ENCODE data around the gene CPA4.
A peak's percentile ranks its signal among the peaks of the same experiment; 100 is the strongest.

CPA4 gene

GRCh38 chr7:130362251-130362816 lies 69.4 kb downstream of the CPA4 start:
- no peak overlapping the region for H3K9ac ChIP-seq (ENCODE audit: low read depth, low read length)
- no peak overlapping the region for H3K4me3 ChIP-seq (ENCODE audit: low read length)
- H3K27me3 ChIP-seq (ENCODE audit: control insufficient read depth, insufficient read depth, low read length), result no peaks in the 10 kb centered on the region
- peaks cover 54% of the 10 kb centered on the region for H3K4me1 ChIP-seq (ENCODE audit: control insufficient read depth, insufficient read depth, low read length)
- no peak overlapping the region for H3K4me2 ChIP-seq (ENCODE audit: low read length)
- H3K36me3 ChIP-seq (ENCODE audit: insufficient read depth, low read length), result no peaks in the 10 kb centered on the region
- peaks cover 17% of the 10 kb centered on the region for H3K9me3 ChIP-seq (replicated peaks; ENCODE audit: low read length)

GRCh38 chr7:130363026-130363847 lies 70.3 kb downstream of the CPA4 start:
- H3K4me1 ChIP-seq (ENCODE audit: control insufficient read depth, insufficient read depth, low read length), result peaks cover 46% of the 10 kb centered on the region
- no peaks in the 10 kb centered on the region for H3K36me3 ChIP-seq (ENCODE audit: insufficient read depth, low read length)
- no peak overlapping the region for H3K4me3 ChIP-seq (ENCODE audit: low read length)
- H3K9me3 ChIP-seq (replicated peaks; ENCODE audit: low read length), result peaks cover 17% of the 10 kb centered on the region
- H3K4me2 ChIP-seq (ENCODE audit: low read length), result peak overlapping the region; percentile 37
- H3K9ac ChIP-seq (ENCODE audit: low read depth, low read length), result no peak overlapping the region
- no peaks in the 10 kb centered on the region for H3K27me3 ChIP-seq (ENCODE audit: control insufficient read depth, insufficient read depth, low read length)

- peaks cover 58% of the 10 kb centered on the region for H3K4me1 ChIP-seq (ENCODE audit: control insufficient read depth, insufficient read depth, low read length)
- no peak overlapping the region for H3K4me2 ChIP-seq (ENCODE audit: low read length)
- peaks cover 13% of the 10 kb centered on the region for H3K9me3 ChIP-seq (replicated peaks; ENCODE audit: low read length)
- H3K9ac ChIP-seq (ENCODE audit: low read depth, low read length), result no peak overlapping the region
- H3K27me3 ChIP-seq (ENCODE audit: control insufficient read depth, insufficient read depth, low read length), result no peaks in the 10 kb centered on the region
- H3K4me3 ChIP-seq (ENCODE audit: low read length), result no peak overlapping the region
- no peaks in the 10 kb centered on the region for H3K36me3 ChIP-seq (ENCODE audit: insufficient read depth, low read length)
These were observed 71.5 kb downstream of the CPA4 start for GRCh38 chr7:130364451-130364850.

GRCh38 chr7:130365088-130365487 lies 72.1 kb downstream of the CPA4 start:
- Histone ChIP-seq H3K4me3 (ENCODE audit: low read length) (no peak overlapping the region), H3K4me2 (ENCODE audit: low read length) (peak overlapping the region; percentile 41), H3K9me3 (replicated peaks; ENCODE audit: low read length) (peaks cover 8% of the 10 kb centered on the region), H3K9ac (ENCODE audit: low read depth, low read length) (peak overlapping the region; percentile 18), H3K4me1 (ENCODE audit: control insufficient read depth, insufficient read depth, low read length) (peaks cover 64% of the 10 kb centered on the region), H3K27me3 (ENCODE audit: control insufficient read depth, insufficient read depth, low read length) (no peaks in the 10 kb centered on the region), H3K36me3 (ENCODE audit: insufficient read depth, low read length) (no peaks in the 10 kb centered on the region)

GRCh38 chr7:130365511-130366441 lies 72.8 kb downstream of the CPA4 start:
- Histone ChIP-seq H3K4me1 (ENCODE audit: control insufficient read depth, insufficient read depth, low read length) (peaks cover 71% of the 10 kb centered on the region), H3K27me3 (ENCODE audit: control insufficient read depth, insufficient read depth, low read length) (no peaks in the 10 kb centered on the region), H3K9me3 (replicated peaks; ENCODE audit: low read length) (peaks cover 2% of the 10 kb centered on the region), H3K4me3 (ENCODE audit: low read length) (peak overlapping the region; percentile 34), H3K4me2 (ENCODE audit: low read length) (peak overlapping the region; percentile 41), H3K36me3 (ENCODE audit: insufficient read depth, low read length) (no peaks in the 10 kb centered on the region), H3K9ac (ENCODE audit: low read depth, low read length) (peak overlapping the region; percentile 54)

GRCh38 chr7:130366564-130366963 lies 73.6 kb downstream of the CPA4 start:
- H3K27me3 ChIP-seq (ENCODE audit: control insufficient read depth, insufficient read depth, low read length), result no peaks in the 10 kb centered on the region
- H3K9ac ChIP-seq (ENCODE audit: low read depth, low read length), result peak overlapping the region; percentile 54
- H3K36me3 ChIP-seq (ENCODE audit: insufficient read depth, low read length), result no peaks in the 10 kb centered on the region
- H3K9me3 ChIP-seq (replicated peaks; ENCODE audit: low read length), result no peaks in the 10 kb centered on the region
- H3K4me2 ChIP-seq (ENCODE audit: low read length), result peak overlapping the region; percentile 41
- peaks cover 78% of the 10 kb centered on the region for H3K4me1 ChIP-seq (ENCODE audit: control insufficient read depth, insufficient read depth, low read length)
- H3K4me3 ChIP-seq (ENCODE audit: low read length), result peak overlapping the region; percentile 34

- H3K4me3 ChIP-seq (ENCODE audit: low read length), result no peak overlapping the region
- no peaks in the 10 kb centered on the region for H3K27me3 ChIP-seq (ENCODE audit: control insufficient read depth, insufficient read depth, low read length)
- no peaks in the 10 kb centered on the region for H3K9me3 ChIP-seq (replicated peaks; ENCODE audit: low read length)
- H3K36me3 ChIP-seq (ENCODE audit: insufficient read depth, low read length), result no peaks in the 10 kb centered on the region
- no peak overlapping the region for H3K4me2 ChIP-seq (ENCODE audit: low read length)
- peaks cover 79% of the 10 kb centered on the region for H3K4me1 ChIP-seq (ENCODE audit: control insufficient read depth, insufficient read depth, low read length)
- H3K9ac ChIP-seq (ENCODE audit: low read depth, low read length), result no peak overlapping the region
These were observed 74.3 kb downstream of the CPA4 start for GRCh38 chr7:130367088-130367755.

GRCh38 chr7:130367836-130368746 lies 75.1 kb downstream of the CPA4 start:
- H3K36me3 ChIP-seq (ENCODE audit: insufficient read depth, low read length), result no peaks in the 10 kb centered on the region
- no peak overlapping the region for H3K4me3 ChIP-seq (ENCODE audit: low read length)
- no peaks in the 10 kb centered on the region for H3K9me3 ChIP-seq (replicated peaks; ENCODE audit: low read length)
- peaks cover 82% of the 10 kb centered on the region for H3K4me1 ChIP-seq (ENCODE audit: control insufficient read depth, insufficient read depth, low read length)
- no peak overlapping the region for H3K4me2 ChIP-seq (ENCODE audit: low read length)
- no peak overlapping the region for H3K9ac ChIP-seq (ENCODE audit: low read depth, low read length)
- no peaks in the 10 kb centered on the region for H3K27me3 ChIP-seq (ENCODE audit: control insufficient read depth, insufficient read depth, low read length)

- Histone ChIP-seq H3K36me3 (ENCODE audit: insufficient read depth, low read length) (no peaks in the 10 kb centered on the region), H3K4me1 (ENCODE audit: control insufficient read depth, insufficient read depth, low read length) (peaks cover 84% of the 10 kb centered on the region), H3K4me2 (ENCODE audit: low read length) (peak overlapping the region; percentile 32), H3K4me3 (ENCODE audit: low read length) (no peak overlapping the region), H3K9ac (ENCODE audit: low read depth, low read length) (peak overlapping the region; percentile 36), H3K9me3 (replicated peaks; ENCODE audit: low read length) (no peaks in the 10 kb centered on the region), H3K27me3 (ENCODE audit: control insufficient read depth, insufficient read depth, low read length) (no peaks in the 10 kb centered on the region)
These were observed 76.2 kb downstream of the CPA4 start for GRCh38 chr7:130369110-130369711.

Measured in skeletal muscle satellite cell (primary cell).